Hindlimb muscle (tissue), 1 donor: Measurements from ENCODE around the gene SPATA2L. TPM values are rescaled to one million over a fixed set of nuclear protein-coding genes. Genes with fewer than 3 reads are reported as not detected.
"Not testable (repeated sequence)": the region's sequence is repeated elsewhere in the genome, so short reads cannot be mapped to it uniquely, and the experiment has no call there.

Experiments
- DNase-seq: peaks from one replicate; pipeline ENCODE4 v3.0.0-alpha.2; 2013
- polyA plus RNA-seq: library from polyadenylated mRNA; unstranded; fragments of 120-200 nt; gene quantifications from one replicate; pipeline ENCODE4 v1.2.1, GENCODE V29; 2013; ENCODE audit not compliant: insufficient read length

Gene SPATA2L
- polyA plus RNA-seq, 1 donor = 2.3 TPM

DNA sequence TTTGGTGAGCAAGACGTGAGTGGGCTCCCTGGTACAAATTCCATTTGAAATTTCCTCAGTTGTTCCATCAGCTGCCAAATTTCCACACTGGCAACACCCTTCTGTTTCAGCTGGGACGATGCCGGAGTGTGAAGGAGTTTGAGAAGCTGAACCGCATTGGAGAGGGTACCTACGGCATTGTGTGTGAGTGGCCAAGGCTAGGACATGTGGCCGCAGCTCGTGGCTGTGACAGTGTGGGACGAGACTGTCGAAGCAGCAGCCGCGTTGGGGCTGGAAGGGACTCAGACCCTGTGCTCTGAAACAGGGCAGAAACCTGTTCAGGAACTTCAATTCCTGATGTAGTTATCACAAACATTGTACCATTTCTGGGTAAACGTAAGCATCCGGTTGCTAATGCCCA lies 12.4 kb downstream of the SPATA2L start:
- no peak for DNase-seq

GRCh38 chr16:89688395-89688794 lies 13.1 kb downstream of the SPATA2L start:
- no peak for DNase-seq

GRCh38 chr16:89687092-89687940 lies 14.2 kb downstream of the SPATA2L start:
- no peak for DNase-seq

- DNase-seq = peak; percentile 94
Measured at GRCh38 chr16:89686520-89687091, 14.9 kb downstream of the SPATA2L start, which contains the start of gene CDK10. Gene CDK10 (plus strand): TSS chr16:89686689. CDS start chr16:89686711, 22 bp downstream.

GRCh38 chr16:89685916-89686315 lies 15.6 kb downstream of the SPATA2L start:
- no peak for DNase-seq

GRCh38 chr16:89678258-89678657 lies 23.2 kb downstream of the SPATA2L start:
- DNase-seq = no peak

DNA sequence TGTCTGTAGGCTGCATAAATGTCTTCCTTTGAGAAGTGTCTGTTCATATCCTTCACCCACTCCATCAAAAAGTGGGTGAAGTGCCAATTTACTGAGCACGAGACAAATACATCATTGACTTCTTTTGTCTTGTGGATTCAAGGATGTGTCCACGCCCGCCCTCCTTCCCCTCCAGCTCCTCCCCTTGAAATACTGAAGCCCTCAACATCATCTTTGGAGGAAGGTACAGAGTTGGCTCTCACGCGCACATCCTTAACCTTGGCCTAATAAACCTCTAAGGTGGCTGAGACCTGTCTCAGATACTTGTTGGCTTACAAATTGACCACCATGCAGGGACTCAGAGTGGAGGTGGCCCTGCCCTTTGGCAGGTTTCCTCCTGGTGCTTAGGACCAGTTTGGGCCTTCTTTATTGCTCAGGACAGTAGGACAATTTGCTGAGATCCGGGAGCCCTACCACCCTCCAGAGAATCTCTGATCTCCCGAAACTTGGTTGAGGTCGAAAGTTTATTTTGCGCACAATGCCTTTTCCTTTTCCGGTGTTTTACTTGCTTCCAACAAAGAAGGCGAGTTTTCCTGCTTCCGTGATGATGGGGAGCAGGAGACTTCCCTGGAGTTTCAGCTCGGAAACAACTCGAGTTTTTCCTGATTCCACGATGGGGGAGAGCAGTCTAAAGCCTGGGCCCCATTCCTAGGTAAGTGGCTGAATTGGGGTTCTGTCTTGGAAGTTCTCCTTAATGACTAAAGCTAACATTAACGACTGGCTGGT lies 29.1 kb downstream of the SPATA2L start:
- DNase-seq = no peak

DNA sequence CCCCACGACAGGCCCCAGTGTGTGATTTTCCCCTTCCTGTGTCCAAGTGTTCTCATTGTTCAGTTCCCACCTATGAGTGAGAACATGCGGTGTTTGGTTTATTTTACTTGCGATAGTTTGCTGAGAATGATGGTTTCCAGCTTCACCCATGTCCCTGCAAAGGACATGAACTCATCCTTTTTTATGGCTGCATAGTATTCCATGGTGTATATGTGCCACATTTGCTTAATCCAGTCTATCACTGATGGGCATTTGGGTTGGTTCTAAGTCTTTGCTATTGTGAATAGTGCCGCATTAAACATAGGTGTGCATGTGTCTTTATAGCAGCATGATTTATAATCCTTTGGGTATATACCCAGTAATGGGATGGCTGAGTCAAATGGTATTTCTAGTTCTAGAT lies 29.9 kb downstream of the SPATA2L start:
- DNase-seq = not testable (repeated sequence)

DNA sequence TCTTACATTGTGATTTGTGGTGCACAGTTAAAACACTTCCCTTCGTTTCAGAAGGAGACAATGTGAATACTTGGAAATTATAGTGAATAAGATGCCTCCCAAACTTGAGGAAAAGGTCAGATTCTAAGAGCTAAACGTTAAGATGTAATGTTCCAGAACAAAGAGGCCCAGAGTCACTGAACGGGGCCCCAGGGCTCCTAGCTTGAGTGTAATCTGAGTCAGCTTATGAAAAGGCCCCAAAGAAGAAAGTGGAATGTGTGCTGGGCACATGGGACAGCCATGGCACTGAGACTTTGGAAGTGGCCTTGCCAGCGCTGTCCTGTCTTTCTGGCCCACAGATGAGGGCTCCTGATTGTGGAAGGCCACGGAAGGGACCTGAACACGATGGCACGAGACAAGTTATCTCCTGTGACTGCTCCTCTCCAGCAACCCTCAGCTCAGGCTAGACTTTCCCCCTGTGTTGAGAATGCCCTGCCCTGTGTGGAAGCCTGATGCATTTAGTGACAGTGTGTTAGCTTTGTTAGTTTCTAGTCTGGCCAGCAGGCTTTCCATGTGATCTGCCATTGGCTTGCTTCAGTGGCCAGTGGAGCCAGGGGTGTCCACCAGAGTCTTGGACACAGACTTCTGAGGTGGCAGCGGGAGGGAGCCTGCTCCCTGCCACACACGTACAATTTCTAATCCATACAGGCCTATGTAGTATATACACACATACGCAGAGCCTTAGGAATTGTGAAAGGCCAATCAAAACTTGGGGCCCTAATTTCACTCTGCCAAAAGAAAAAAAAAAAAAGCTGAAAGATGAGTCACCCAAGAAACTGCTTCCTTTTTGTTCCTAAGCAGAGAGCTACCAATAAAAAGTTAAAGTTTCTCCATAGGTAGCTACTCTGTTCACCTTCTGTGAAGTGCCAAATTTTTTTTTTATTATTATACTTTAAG lies 30.7 kb downstream of the SPATA2L start:
- no peak for DNase-seq

GRCh38 chr16:89669755-89670154 lies 31.8 kb downstream of the SPATA2L start:
- no peak for DNase-seq

- no peak for DNase-seq
Measured at GRCh38 chr16:89668790-89669158, 32.7 kb downstream of the SPATA2L start.

GRCh38 chr16:89667633-89668032 lies 33.9 kb downstream of the SPATA2L start:
- DNase-seq = no peak

- not testable (repeated sequence) for DNase-seq
Measured at GRCh38 chr16:89667000-89667399, 34.5 kb downstream of the SPATA2L start.

DNA sequence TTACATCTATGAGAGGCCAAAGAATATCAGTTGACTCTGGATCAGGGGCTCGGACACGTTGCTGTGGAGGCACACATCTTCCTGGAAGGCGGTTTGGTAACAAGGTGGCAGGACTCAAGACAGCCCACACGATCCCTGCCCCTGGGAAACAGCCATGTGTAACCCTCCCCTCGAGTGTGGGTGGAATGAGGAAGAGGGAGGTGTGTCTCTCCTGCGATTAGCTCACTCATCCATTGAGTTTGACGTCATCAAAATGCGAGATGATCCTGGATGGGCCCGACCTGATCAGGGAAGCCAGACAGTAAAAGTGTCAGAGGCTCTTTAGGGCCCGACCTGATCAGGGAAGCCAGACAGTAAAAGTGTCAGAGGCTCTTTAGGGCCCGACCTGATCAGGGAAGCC lies 37.3 kb downstream of the SPATA2L start:
- DNase-seq = not testable (repeated sequence)

- DNase-seq = no peak
Measured at GRCh38 chr16:89661215-89661614, 40.3 kb downstream of the SPATA2L start.

GRCh38 chr16:89660146-89660545 lies 41.4 kb downstream of the SPATA2L start:
- DNase-seq = no peak

DNA sequence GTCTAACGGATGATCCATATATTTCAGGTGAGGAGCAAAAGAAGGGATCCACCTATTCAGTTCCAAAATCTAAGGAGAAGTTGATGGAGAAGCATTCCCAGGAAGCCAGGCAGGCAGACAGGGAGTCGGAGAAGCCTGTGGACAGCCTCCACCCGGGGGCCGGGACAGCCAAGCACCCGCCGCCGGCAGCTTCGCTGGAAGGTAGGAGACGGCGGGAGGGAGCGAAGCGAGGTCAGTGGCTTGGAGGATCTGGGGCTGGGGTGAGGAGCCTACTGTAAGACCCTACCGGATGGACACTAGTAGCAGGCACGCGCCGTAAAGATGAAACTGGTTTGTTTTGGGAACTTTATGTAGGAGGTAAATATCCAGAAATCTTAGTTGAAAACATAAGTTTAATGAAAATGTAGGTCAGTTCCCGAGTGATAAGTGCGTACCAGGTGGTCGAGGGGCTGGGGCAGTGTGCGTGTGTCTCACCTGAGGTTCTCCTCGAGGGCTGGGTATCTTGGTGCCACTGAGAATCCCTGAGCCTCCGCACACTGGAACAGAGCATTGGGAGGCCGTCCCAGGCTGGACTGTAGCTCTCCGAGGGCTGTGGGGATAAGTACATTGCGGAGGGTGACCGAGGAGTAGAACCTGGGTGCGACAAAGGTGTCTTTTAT lies 43.2 kb downstream of the SPATA2L start:
- DNase-seq = no peak

DNA sequence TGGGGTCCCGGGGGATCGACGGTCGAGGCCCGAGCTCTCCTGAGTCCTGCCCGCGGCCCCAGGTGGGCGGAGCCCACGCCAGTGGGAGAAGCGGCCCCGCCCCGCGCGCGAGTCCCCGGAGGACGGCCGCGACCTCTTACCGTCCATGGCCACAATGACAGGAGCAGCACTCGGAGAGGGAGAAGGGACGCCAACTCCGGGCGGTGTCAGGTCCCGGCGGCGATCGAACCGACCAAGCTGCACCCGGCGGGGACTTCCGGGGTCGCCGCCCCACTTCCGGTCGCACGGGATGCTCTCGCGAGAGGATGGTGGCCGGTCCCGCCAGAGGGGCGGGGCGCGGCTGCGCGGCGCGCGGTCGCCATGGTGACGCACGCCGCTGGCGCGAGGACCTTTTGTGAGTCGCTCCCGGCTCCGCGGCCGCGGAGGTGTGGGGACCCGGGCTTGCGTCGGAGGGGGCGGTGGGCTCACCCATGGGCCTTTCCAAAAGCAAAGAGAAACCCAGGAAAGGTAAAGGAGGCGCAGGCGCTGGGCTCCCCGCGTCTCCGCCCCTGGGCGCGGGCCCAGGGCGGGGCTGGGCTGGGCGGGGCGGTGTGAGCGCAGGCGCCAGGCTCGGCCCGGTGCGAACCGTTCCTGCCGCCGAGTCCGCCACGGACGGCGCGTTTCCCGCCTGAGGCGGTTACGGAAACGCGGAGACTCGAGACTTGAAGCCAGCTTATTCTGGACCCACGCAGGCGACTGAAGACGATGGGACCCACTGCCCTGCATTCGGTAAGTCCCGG lies 43.9 kb downstream of the SPATA2L start, which contains the start of the genes CHMP1A and SPATA33:
CHMP1A (minus strand) TSS at position 267 of the 779 bp plus-strand sequence; CDS start at position 147, 120 bp downstream.
SPATA33 (plus strand) TSS at position 395 of the 779 bp plus-strand sequence; CDS start at position 471, 76 bp downstream.
- peak; percentile 94 for DNase-seq

GRCh38 chr16:89656435-89657121 lies 44.9 kb downstream of the SPATA2L start:
- no peak for DNase-seq
